Measurements from ENCODE around the gene SPAAR. TPM values are rescaled to one million over a fixed set of nuclear protein-coding genes. Genes with fewer than 3 reads are reported as not detected.
"Not testable (repeated sequence)": the region's sequence is repeated elsewhere in the genome, so short reads cannot be mapped to it uniquely, and the experiment has no call there.

The SPAAR gene
- total RNA-seq, 1 experiment from 2014 or later = 0.72 TPM

GRCh38 chr9:35910613-35911359 is 1.5 kb downstream of the SPAAR start:
- no TSS peak for BruUV-seq (replicated peaks)
- peak; percentile 86 for DNase-seq (ENCODE audit: unreplicated experiment)
- H3K4me3 Mint-ChIP-seq (ENCODE audit: unreplicated experiment) = peak overlapping the region; percentile 53
- no peaks in the 10 kb centered on the region for H3K27me3 Mint-ChIP-seq (ENCODE audit: insufficient read depth, unreplicated experiment)
- H3K36me3 Mint-ChIP-seq (ENCODE audit: insufficient read depth, unreplicated experiment) = no peaks in the 10 kb centered on the region
- peak overlapping the region; percentile 88 for H3K27ac Mint-ChIP-seq (ENCODE audit: low read depth, unreplicated experiment)
- peaks cover 42% of the 10 kb centered on the region for H3K4me1 Mint-ChIP-seq (ENCODE audit: insufficient read depth, unreplicated experiment)
- TF ChIP-seq, protein P1, sequence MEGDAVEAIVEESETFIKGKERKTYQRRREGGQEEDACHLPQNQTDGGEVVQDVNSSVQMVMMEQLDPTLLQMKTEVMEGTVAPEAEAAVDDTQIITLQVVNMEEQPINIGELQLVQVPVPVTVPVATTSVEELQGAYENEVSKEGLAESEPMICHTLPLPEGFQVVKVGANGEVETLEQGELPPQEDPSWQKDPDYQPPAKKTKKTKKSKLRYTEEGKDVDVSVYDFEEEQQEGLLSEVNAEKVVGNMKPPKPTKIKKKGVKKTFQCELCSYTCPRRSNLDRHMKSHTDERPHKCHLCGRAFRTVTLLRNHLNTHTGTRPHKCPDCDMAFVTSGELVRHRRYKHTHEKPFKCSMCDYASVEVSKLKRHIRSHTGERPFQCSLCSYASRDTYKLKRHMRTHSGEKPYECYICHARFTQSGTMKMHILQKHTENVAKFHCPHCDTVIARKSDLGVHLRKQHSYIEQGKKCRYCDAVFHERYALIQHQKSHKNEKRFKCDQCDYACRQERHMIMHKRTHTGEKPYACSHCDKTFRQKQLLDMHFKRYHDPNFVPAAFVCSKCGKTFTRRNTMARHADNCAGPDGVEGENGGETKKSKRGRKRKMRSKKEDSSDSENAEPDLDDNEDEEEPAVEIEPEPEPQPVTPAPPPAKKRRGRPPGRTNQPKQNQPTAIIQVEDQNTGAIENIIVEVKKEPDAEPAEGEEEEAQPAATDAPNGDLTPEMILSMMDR (IDR thresholded peaks at IDR 0.05; ENCODE audit: unreplicated experiment) = peak; percentile 55
- ChIA-PET CTCF (interaction anchor here (0.6 to 3.9 kb wide), 28 partner anchors 8 to 932 kb away, joined by 3 to 26 read pairs (median 4); no protein-coding TSS in a partner anchor), POLR2A (interaction anchor here (0.7 to 2.3 kb wide), 5 partner anchors 8 to 34 kb away, joined by 3 to 17 read pairs (median 8); no protein-coding TSS in a partner anchor)
- no peaks in the 10 kb centered on the region for H3K9me3 Mint-ChIP-seq (ENCODE audit: unreplicated experiment)
- intact Hi-C loops (cut with micrococcal nuclease) = loop anchor here (1.0 kb wide), 1 partner anchor 7 kb away; no protein-coding TSS in a partner anchor

DNA sequence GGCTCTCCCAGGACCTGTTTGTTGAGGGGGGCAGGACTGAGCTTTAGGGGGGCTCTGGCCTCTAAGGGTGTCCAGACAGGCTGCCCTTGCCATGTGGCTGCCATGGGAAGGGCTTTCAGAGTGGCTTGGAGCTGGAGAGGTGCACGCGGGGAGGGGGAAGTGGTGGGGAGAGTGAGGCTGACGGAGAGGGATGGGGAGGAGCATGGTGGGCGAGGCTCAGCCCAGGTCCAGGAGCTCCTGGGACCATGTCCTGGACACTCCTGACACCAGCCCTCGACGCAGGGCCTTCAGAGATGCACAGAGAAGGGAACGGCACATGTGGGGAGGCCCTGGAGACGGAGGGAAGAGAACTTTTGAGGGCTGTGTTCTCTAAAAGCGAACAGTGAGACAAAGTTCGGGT is 2.4 kb downstream of the SPAAR start:
- POLR2A ChIA-PET = interaction anchor here (1.5 to 2.3 kb wide), 2 partner anchors 9 to 33 kb away, joined by 8 to 17 read pairs; no protein-coding TSS in a partner anchor
- H3K27me3 Mint-ChIP-seq (ENCODE audit: insufficient read depth, unreplicated experiment) = no peaks in the 10 kb centered on the region
- H3K4me1 Mint-ChIP-seq (ENCODE audit: insufficient read depth, unreplicated experiment) = peaks cover 33% of the 10 kb centered on the region
- H3K36me3 Mint-ChIP-seq (ENCODE audit: insufficient read depth, unreplicated experiment) = no peaks in the 10 kb centered on the region
- TF ChIP-seq, protein P1 (IDR thresholded peaks at IDR 0.05; ENCODE audit: unreplicated experiment) = no peak
- no peak overlapping the region for H3K4me3 Mint-ChIP-seq (ENCODE audit: unreplicated experiment)
- no peak for DNase-seq (ENCODE audit: unreplicated experiment)
- CTCF ChIA-PET = interaction anchor here (0.6 to 3.9 kb wide), 24 partner anchors 8 to 933 kb away, joined by 3 to 26 read pairs (median 5); no protein-coding TSS in a partner anchor
- intact Hi-C loops (cut with micrococcal nuclease) = loop anchor here (1.0 kb wide), 1 partner anchor 8 kb away; no protein-coding TSS in a partner anchor
- no TSS peak for BruUV-seq (replicated peaks)
- H3K27ac Mint-ChIP-seq (ENCODE audit: low read depth, unreplicated experiment) = no peak overlapping the region
- no peaks in the 10 kb centered on the region for H3K9me3 Mint-ChIP-seq (ENCODE audit: unreplicated experiment)

DNA sequence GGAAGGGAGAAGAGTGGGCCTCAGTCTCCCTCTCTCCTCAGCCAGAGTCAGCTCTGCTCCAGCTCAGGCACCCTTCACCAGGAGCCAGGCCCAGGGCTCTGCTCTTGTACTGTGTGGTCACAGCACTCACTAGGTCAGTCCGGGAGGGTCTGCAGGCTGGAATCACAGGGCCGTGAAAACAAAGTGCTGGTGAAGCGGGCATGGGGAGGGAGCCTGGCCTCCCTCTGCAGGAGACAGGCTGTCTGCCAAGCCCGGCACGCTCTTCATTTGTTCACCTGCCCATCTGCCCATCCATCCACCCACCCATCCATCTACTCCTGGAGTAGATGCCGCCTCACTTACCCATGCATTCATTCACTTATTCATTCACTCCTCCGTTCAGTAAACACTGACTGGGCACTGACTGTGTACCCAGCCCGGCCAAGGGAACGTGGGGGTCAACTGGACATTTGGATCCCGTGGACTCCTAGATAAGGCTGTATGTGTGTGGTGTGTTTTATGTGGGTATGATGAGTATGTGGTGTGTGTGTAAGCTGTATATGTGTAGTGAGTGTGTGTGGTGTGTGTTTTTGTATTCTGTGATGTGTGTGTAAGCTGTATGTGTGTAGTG is 3.6 kb downstream of the SPAAR start:
- Mint-ChIP-seq H3K36me3 (ENCODE audit: insufficient read depth, unreplicated experiment) (no peaks in the 10 kb centered on the region), H3K27ac (ENCODE audit: low read depth, unreplicated experiment) (no peak overlapping the region), H3K27me3 (ENCODE audit: insufficient read depth, unreplicated experiment) (no peaks in the 10 kb centered on the region), H3K4me1 (ENCODE audit: insufficient read depth, unreplicated experiment) (peaks cover 22% of the 10 kb centered on the region), H3K9me3 (ENCODE audit: unreplicated experiment) (no peaks in the 10 kb centered on the region), H3K4me3 (ENCODE audit: unreplicated experiment) (no peak overlapping the region)
- TF ChIP-seq, protein P1 (IDR thresholded peaks at IDR 0.05; ENCODE audit: unreplicated experiment) = no peak
- no peak for DNase-seq (ENCODE audit: unreplicated experiment)
- ChIA-PET POLR2A (no interaction called here), CTCF (interaction anchor here (0.7 to 2.6 kb wide), 4 partner anchors 10 to 47 kb away, joined by 3 to 13 read pairs (median 6); no protein-coding TSS in a partner anchor)
- intact Hi-C loops (cut with micrococcal nuclease) = no loop called here
- BruUV-seq (replicated peaks) = no TSS peak

DNA sequence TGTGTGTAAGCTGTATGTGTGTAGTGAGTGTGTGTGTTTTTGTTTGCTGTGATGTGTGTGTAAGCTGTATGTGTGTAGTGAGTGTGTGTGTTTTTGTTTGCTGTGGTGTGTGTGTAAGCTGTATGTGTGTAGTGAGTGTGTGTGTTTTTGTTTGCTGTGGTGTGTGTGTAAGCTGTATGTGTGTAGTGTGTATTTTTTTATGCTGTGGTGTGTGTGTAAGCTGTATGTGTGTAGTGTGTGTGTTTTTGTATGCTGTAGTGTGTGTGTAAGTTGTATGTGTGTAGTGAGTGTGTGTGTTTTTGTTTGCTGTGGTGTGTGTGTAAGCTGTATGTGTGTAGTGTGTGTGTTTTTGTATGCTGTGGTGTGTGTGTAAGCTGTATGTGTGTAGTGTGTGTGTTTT is 4.1 kb downstream of the SPAAR start:
- BruUV-seq (replicated peaks); H3K4me3 Mint-ChIP-seq (ENCODE audit: unreplicated experiment); H3K27ac Mint-ChIP-seq (ENCODE audit: low read depth, unreplicated experiment); DNase-seq (ENCODE audit: unreplicated experiment); H3K36me3 Mint-ChIP-seq (ENCODE audit: insufficient read depth, unreplicated experiment); H3K27me3 Mint-ChIP-seq (ENCODE audit: insufficient read depth, unreplicated experiment); intact Hi-C loops (cut with micrococcal nuclease); H3K9me3 Mint-ChIP-seq (ENCODE audit: unreplicated experiment): not testable (repeated sequence)
- CTCF ChIA-PET = interaction anchor here (0.6 to 1.9 kb wide), 3 partner anchors 10 to 14 kb away, joined by 3 to 8 read pairs (median 3); no protein-coding TSS in a partner anchor
- POLR2A ChIA-PET = interaction anchor here (0.5 kb wide), 1 partner anchor 94 kb away, joined by 3 read pairs; no protein-coding TSS in a partner anchor
- peaks cover 18% of the 10 kb centered on the region for H3K4me1 Mint-ChIP-seq (ENCODE audit: insufficient read depth, unreplicated experiment)
